ENCODE data around the gene TMEM131L.
"Not testable (repeated sequence)": the region's sequence is repeated elsewhere in the genome, so short reads cannot be mapped to it uniquely, and the experiment has no call there.

DNA sequence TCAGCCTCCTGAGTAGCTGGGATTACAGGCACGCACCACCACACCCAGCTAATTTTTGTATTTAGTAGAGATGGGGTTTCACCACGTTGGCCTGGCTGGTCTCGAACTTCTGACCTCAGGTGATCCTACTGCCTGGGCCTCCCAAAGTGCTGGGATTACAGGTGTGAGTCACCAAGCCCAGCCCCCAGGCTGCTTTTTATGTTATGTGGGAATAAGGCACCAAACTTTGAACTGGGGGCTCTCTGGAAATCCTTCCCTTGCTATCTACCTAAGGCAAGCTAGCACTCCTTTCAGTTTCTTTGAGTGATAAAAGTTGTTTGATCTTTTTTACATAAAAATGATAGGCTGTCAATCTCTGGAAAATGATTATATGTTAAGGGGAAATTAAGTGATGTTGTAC is 101.5 kb downstream of the TMEM131L start:
- TF ChIP-seq EZH2 (optimal IDR thresholded peaks at IDR 0.05; ENCODE audit: low read depth, low read length); EZH2phosphoT487 (IDR thresholded peaks at IDR 0.05; ENCODE audit: low read length): not testable (repeated sequence)
- TF ChIP-seq, protein P1, sequence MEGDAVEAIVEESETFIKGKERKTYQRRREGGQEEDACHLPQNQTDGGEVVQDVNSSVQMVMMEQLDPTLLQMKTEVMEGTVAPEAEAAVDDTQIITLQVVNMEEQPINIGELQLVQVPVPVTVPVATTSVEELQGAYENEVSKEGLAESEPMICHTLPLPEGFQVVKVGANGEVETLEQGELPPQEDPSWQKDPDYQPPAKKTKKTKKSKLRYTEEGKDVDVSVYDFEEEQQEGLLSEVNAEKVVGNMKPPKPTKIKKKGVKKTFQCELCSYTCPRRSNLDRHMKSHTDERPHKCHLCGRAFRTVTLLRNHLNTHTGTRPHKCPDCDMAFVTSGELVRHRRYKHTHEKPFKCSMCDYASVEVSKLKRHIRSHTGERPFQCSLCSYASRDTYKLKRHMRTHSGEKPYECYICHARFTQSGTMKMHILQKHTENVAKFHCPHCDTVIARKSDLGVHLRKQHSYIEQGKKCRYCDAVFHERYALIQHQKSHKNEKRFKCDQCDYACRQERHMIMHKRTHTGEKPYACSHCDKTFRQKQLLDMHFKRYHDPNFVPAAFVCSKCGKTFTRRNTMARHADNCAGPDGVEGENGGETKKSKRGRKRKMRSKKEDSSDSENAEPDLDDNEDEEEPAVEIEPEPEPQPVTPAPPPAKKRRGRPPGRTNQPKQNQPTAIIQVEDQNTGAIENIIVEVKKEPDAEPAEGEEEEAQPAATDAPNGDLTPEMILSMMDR (IDR thresholded peaks at IDR 0.05; ENCODE audit: low read length): not testable (repeated sequence)
